Activated naive CD4-positive, alpha-beta T cell treated with anti-CD3 and anti-CD28 coated beads, Interleukin-2, amount 10 ng/mL, durations not matched to agents 7 days and 5 days (primary cell): ENCODE measurements around the gene TMEM184C.
A peak's percentile ranks its signal among the peaks of the same experiment; 100 is the strongest.

Experiments
- CTCF ChIA-PET: fragments of 350-600 bp; sonication (Branson Sonifier 250); formaldehyde crosslinking; loops from one replicate; lab custom pipeline; 2021; ENCODE audit warnings: antibody characterized with exemption; lab: Charles Lee
- DNase-seq: peaks from one replicate; pipeline ENCODE4 v3.0.0-alpha.2; 2020
- H3K27ac Mint-ChIP-seq: one replicate; pipeline ENCODE4 v1.8.0; 2021; ENCODE audit warnings: mild to moderate bottlenecking, moderate library complexity, mixed read lengths
- H3K27me3 Mint-ChIP-seq: one replicate; pipeline ENCODE4 v1.8.0; 2021; ENCODE audit warnings: mild to moderate bottlenecking, mixed read lengths
- H3K36me3 Mint-ChIP-seq: one replicate; pipeline ENCODE4 v1.8.0; 2021; ENCODE audit warnings: mixed read lengths
- H3K4me1 Mint-ChIP-seq: one replicate; pipeline ENCODE4 v1.8.0; 2021; ENCODE audit warnings: mixed read lengths
- H3K4me3 Mint-ChIP-seq: one replicate; pipeline ENCODE4 v1.8.0; 2021; ENCODE audit warnings: mild to moderate bottlenecking, moderate library complexity, mixed read lengths
- H3K9me3 Mint-ChIP-seq: one replicate; pipeline ENCODE4 v1.8.0; 2021; ENCODE audit warnings: mixed read lengths

TMEM184C gene

DNA sequence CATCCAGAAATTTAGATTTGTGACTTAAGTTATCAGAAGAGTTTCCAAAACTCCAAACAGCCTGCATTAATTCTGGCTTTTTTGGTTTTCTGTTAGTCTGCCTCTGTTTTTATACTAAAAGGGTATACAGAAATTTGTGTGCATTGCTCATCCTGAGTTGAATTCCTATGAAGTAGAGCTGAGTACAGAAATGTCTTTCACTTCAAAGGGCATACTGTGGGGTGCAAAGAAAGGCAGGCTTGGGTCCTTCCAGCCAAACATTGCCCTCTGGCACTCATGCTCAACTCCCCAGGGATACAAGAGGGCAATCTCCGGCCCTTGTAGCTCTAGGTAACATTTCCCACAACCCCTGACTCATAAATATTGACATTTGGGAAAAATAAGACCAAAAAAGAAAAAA, 27.6 kb upstream of the TMEM184C start:
- DNase-seq: no peak
- CTCF ChIA-PET: interaction anchor here (0.6 to 4.9 kb wide), 16 partner anchors 9 to 1353 kb away, joined by 3 to 47 read pairs (median 3); partner anchors contain the start of gene ARHGAP10
- Mint-ChIP-seq H3K27me3 (peaks cover 4% of the 10 kb centered on the region), H3K4me3 (no peak overlapping the region), H3K36me3 (no peaks in the 10 kb centered on the region), H3K27ac (no peak overlapping the region), H3K9me3 (no peaks in the 10 kb centered on the region), H3K4me1 (no peaks in the 10 kb centered on the region)

DNA sequence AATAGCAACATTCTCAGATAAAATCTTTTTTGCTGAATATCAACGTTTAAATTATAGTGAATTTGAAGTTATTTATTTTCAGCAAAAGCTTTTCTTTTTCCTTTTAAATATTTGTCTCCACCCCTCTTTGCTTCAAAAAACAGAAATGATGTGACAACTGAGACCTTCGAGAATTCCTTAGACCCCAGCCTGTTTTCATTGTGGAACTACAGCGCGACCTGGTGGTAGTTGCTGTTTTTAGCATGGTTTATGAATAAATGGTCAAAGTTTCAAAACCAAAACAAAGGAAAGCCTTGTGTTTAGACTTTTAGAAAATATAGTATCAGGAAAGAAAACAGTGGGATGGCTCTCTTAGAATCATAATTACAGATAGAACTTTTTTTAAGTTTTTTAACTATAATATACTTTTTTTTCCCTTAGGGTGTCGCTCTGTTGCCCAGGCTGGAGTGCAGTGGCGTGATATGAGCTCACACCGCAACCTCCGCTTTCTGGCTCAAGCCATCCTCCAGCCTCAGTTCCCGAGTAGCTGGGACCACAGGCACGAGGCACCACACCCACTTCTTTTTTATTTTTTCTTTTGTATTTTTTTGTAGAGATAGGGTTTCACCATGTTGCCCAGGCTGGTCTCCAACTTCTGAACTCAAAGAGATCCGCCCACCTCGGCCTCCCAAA, 26.8 kb upstream of the TMEM184C start:
- DNase-seq: peak; percentile 61
- Mint-ChIP-seq H3K36me3 (no peaks in the 10 kb centered on the region), H3K4me3 (no peak overlapping the region), H3K27ac (no peak overlapping the region), H3K4me1 (no peaks in the 10 kb centered on the region), H3K27me3 (no peaks in the 10 kb centered on the region), H3K9me3 (no peaks in the 10 kb centered on the region)
- CTCF ChIA-PET: interaction anchor here (0.6 to 4.9 kb wide), 14 partner anchors 8 to 1354 kb away, joined by 3 to 47 read pairs (median 3); partner anchors contain the start of gene ARHGAP10

DNA sequence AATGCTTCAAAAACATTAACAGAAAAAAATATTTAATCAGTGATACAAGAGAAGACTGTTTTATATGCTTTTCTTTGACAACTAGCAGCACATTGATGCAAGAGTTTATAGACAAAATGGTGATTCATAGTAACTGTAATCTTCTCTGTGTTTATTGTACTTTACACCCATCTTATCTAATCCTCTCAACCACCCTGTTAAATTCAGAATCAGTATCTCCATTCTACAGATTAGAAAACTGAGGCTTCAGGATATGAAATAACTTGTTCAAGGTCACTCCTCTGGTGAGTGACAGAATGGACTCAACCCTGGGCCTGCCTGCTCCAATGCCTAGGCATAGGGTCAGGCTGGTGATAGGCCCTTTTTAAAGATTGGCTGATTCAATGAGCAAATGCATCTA, 26.1 kb upstream of the TMEM184C start:
- DNase-seq: no peak
- no peak overlapping the region for H3K4me3 Mint-ChIP-seq
- H3K4me1 Mint-ChIP-seq: no peaks in the 10 kb centered on the region
- H3K27ac Mint-ChIP-seq: no peak overlapping the region
- H3K36me3 Mint-ChIP-seq: no peaks in the 10 kb centered on the region
- H3K9me3 Mint-ChIP-seq: no peaks in the 10 kb centered on the region
- H3K27me3 Mint-ChIP-seq: no peaks in the 10 kb centered on the region
- CTCF ChIA-PET: interaction anchor here (1.3 to 4.9 kb wide), 4 partner anchors 10 to 572 kb away, joined by 3 to 47 read pairs (median 10); no protein-coding TSS in a partner anchor

DNA sequence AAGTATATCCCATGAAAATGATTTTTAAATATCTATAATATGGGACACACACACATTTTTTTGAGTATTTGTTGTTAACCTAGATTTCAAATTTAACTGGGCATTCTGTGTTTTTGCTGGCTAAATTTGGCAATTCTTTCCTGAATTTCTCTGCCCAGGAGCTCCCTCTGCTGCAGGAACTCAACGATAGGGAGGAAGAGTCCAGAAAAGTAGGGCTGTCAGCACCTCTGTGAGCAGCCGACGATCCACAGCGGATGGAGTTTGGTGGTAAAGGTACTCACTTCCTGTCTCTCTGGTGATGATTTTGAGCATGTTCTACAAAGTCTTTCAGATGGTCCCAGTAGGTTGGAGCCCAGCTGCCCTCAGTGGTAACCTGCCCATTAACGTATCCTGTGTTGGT, 23.1 kb upstream of the TMEM184C start:
- no peak overlapping the region for H3K27ac Mint-ChIP-seq
- CTCF ChIA-PET: interaction anchor here (0.6 to 1.0 kb wide), 2 partner anchors 15 to 322 kb away, joined by 3 to 4 read pairs; no protein-coding TSS in a partner anchor
- H3K36me3 Mint-ChIP-seq: no peaks in the 10 kb centered on the region
- no peaks in the 10 kb centered on the region for H3K9me3 Mint-ChIP-seq
- no peaks in the 10 kb centered on the region for H3K27me3 Mint-ChIP-seq
- no peak overlapping the region for H3K4me3 Mint-ChIP-seq
- no peaks in the 10 kb centered on the region for H3K4me1 Mint-ChIP-seq
- no peak for DNase-seq

DNA sequence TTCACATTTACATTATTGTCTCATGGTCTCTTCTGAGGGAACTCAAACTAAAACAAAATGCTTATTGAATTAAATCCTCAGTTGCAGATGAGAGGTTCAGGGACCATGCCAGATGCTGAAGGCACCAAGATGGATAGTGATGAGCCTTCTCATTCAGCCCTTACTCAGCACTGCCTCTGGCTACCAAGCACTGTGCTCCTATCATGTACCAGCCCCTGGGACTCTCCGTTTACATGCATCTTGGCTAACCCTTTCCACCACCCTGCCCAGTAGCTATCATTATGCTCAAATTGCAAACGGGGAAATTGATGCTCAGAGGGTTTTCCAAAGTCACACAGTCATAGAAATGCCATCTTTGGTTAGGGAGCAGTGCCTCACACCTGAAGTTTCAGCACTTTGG, 22.6 kb upstream of the TMEM184C start:
- Mint-ChIP-seq H3K36me3 (no peaks in the 10 kb centered on the region), H3K4me3 (no peak overlapping the region), H3K4me1 (no peaks in the 10 kb centered on the region), H3K27me3 (peaks cover 2% of the 10 kb centered on the region), H3K9me3 (no peaks in the 10 kb centered on the region), H3K27ac (no peak overlapping the region)
- CTCF ChIA-PET: no interaction called here
- DNase-seq: no peak

DNA sequence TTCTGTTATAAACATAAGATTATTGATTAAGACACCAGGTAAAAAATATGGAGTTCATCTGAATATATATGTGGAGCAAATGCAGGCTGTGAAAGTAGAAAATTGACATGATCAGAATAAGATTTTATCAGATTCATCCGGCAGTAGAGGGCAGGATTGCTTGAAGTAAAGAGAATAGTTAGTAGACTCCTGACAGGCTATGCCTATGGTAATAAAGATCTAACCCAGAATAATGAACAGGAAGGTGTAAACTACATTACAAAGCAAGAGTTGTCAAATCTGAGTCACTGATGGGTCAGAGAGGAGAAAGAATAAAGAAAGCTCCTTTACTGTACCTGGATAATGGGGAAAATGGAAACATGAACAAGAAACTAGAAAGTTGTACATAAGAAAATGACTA, 20.8 kb upstream of the TMEM184C start:
- no peak overlapping the region for H3K4me3 Mint-ChIP-seq
- no peaks in the 10 kb centered on the region for H3K9me3 Mint-ChIP-seq
- H3K27ac Mint-ChIP-seq: no peak overlapping the region
- H3K4me1 Mint-ChIP-seq: no peaks in the 10 kb centered on the region
- peaks cover 4% of the 10 kb centered on the region for H3K27me3 Mint-ChIP-seq
- no peak for DNase-seq
- CTCF ChIA-PET: interaction anchor here (0.9 to 5.8 kb wide), 3 partner anchors 77 to 269 kb away, joined by 3 to 65 read pairs (median 5); no protein-coding TSS in a partner anchor
- no peaks in the 10 kb centered on the region for H3K36me3 Mint-ChIP-seq

DNA sequence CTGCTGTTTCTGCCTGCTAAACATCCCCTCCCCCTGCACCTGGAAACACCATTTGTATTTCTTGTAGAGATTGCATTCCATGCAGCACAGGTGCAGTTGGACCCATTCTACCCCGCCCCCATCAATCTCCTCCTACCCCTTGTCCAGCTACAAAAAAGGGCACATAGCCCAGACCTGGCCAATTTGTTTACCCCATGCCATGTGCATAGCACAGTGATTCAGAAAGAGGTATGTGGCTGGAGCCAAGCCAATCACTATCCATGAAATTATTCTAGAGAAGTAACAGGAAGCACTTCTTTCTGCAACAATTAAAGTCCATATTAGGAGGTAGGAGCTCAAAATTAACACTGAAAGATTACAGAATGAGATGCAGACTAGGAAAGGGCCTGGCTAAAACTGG, 20.2 kb upstream of the TMEM184C start:
- no peak for DNase-seq
- CTCF ChIA-PET: interaction anchor here (0.9 to 5.8 kb wide), 3 partner anchors 77 to 269 kb away, joined by 3 to 65 read pairs (median 5); no protein-coding TSS in a partner anchor
- Mint-ChIP-seq H3K36me3 (no peaks in the 10 kb centered on the region), H3K9me3 (no peaks in the 10 kb centered on the region), H3K27ac (no peak overlapping the region), H3K27me3 (peaks cover 4% of the 10 kb centered on the region), H3K4me1 (no peaks in the 10 kb centered on the region), H3K4me3 (no peak overlapping the region)

DNA sequence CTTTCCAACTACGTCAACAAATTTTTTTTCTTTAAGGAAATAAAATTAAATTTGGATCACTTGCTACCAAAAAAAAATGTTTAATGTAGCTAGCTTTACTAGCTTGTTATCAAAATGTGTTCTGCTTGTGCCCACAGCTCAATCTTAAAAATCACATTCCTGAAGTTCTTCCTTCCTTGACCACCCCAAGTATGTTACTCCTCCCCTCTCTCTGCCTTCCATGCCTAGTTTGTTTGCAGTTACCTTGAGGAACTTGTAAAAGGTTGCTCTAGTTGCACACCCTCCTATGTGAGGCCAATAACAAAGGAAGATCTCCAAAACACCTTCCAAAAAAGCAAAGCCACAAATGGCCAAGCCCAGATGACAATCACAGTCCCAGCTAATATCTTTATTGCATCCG, 19.6 kb upstream of the TMEM184C start:
- Mint-ChIP-seq H3K4me1 (no peaks in the 10 kb centered on the region), H3K27ac (no peak overlapping the region), H3K9me3 (no peaks in the 10 kb centered on the region), H3K36me3 (no peaks in the 10 kb centered on the region), H3K4me3 (no peak overlapping the region), H3K27me3 (peaks cover 4% of the 10 kb centered on the region)
- DNase-seq: no peak
- CTCF ChIA-PET: interaction anchor here (1.6 to 5.8 kb wide), 3 partner anchors 8 to 268 kb away, joined by 5 to 65 read pairs (median 5); no protein-coding TSS in a partner anchor

DNA sequence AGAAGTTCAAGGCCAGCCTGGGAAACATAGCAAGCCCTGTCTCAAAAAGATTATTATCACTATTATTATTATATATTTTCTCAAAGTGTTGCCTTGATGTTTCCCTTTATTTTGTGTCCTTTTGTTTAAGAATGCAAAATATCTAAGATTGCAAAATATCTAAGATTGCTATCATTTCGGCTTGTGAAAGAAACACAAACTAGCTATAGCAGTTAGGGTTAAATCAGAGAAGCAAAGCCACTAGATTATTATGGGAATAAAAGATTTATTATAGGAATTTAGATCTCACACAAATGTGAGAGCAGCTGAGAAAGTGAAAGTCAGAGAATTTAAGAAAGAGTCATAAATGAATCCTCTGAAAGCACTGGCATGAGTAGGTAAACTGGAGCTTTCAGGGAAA, 18.0 kb upstream of the TMEM184C start:
- no peaks in the 10 kb centered on the region for H3K9me3 Mint-ChIP-seq
- CTCF ChIA-PET: interaction anchor here (1.6 to 5.8 kb wide), 2 partner anchors 10 to 266 kb away, joined by 5 to 65 read pairs; no protein-coding TSS in a partner anchor
- H3K4me3 Mint-ChIP-seq: no peak overlapping the region
- peaks cover 4% of the 10 kb centered on the region for H3K27me3 Mint-ChIP-seq
- H3K36me3 Mint-ChIP-seq: no peaks in the 10 kb centered on the region
- no peak overlapping the region for H3K27ac Mint-ChIP-seq
- DNase-seq: no peak
- H3K4me1 Mint-ChIP-seq: no peaks in the 10 kb centered on the region

DNA sequence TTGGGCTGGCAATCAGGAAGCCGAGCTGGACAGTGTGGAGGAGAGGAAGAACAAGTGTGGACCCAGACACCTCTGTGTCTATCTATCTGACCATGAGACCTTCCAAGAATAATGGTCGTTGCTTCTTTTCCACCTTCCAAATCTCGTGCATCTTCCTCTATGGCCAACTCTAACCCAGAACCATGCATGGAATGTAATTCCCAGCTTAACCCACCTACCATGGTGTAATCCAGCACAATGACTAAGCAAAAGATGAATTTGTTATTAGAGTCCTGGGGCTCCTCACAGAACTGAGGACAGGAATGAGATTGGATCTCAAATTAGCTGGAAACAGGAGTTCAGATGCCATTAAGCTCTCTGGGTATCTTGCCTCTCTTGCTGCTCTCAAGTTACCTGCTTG, 17.4 kb upstream of the TMEM184C start:
- no peak overlapping the region for H3K27ac Mint-ChIP-seq
- H3K27me3 Mint-ChIP-seq: peaks cover 4% of the 10 kb centered on the region
- H3K9me3 Mint-ChIP-seq: no peaks in the 10 kb centered on the region
- H3K36me3 Mint-ChIP-seq: no peaks in the 10 kb centered on the region
- no peaks in the 10 kb centered on the region for H3K4me1 Mint-ChIP-seq
- CTCF ChIA-PET: interaction anchor here (5.8 kb wide), 1 partner anchor 266 kb away, joined by 65 read pairs; no protein-coding TSS in a partner anchor
- H3K4me3 Mint-ChIP-seq: no peak overlapping the region
- DNase-seq: no peak

DNA sequence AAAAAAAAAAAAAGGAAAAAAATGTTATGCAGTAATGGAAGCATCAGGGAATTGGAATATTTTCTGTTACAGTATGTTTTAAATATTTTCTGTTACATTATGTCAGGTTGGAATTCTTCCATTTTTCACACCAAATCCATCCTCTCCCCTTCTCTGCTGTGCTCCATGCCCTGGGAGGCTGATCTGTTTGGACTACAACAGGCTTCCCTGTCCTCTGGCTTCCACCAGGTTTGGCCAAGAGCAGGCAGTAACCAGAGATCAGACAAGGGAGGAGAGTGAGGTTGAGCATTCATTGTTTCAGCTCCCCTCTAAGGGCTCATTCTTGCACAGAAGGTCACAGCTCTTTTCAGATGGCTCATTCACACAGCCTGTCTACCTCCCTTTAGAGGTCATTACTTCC, 11.7 kb upstream of the TMEM184C start:
- Mint-ChIP-seq H3K27ac (no peak overlapping the region), H3K36me3 (no peaks in the 10 kb centered on the region), H3K27me3 (peaks cover 18% of the 10 kb centered on the region), H3K9me3 (no peaks in the 10 kb centered on the region), H3K4me3 (no peak overlapping the region), H3K4me1 (no peaks in the 10 kb centered on the region)
- no peak for DNase-seq
- CTCF ChIA-PET: interaction anchor here (1.8 kb wide), 1 partner anchor 261 kb away, joined by 5 read pairs; no protein-coding TSS in a partner anchor

DNA sequence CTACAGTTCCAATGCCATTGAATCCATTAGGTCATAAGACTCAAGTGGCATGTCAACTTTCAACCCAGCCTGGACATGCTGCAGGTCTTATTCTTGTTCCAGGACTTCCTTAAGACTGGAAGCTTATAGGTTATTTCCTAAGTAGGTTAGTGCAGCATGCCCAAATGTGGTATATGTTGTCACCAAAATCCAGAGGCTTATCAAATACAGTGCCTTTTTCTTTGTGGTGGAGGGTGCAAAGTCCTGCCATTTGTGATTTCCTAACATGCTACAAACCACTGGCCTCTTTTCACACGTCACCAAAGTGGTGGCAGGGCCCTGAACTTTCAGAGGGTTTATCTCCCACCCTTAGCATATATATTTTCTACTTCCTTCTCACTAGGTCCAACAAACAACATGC, 9.7 kb upstream of the TMEM184C start:
- DNase-seq: no peak
- CTCF ChIA-PET: no interaction called here
- Mint-ChIP-seq H3K36me3 (no peaks in the 10 kb centered on the region), H3K27me3 (peaks cover 25% of the 10 kb centered on the region), H3K27ac (no peak overlapping the region), H3K4me1 (no peaks in the 10 kb centered on the region), H3K9me3 (no peaks in the 10 kb centered on the region), H3K4me3 (no peak overlapping the region)

DNA sequence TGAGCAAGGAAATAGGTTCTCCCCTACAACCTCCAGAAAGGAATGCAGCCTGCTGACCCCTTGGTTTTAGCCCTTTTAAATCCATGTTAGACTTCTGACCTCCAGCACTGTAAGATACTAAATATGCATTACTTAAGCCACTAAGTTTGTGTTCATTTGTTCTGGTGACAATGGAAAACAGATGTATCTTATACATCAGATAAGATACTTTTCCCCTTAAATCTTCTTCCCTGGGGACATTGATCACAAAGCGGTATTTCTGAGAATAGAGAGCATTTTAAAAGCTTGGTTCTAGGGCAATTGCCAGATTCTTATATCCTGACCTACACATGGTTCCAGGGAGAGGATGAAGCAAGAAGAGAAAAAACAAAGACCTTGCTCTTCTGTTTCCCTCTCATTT, 6.5 kb upstream of the TMEM184C start:
- no peak for DNase-seq
- H3K9me3 Mint-ChIP-seq: no peaks in the 10 kb centered on the region
- H3K4me3 Mint-ChIP-seq: no peak overlapping the region
- H3K27me3 Mint-ChIP-seq: peaks cover 26% of the 10 kb centered on the region
- no peak overlapping the region for H3K27ac Mint-ChIP-seq
- H3K4me1 Mint-ChIP-seq: no peaks in the 10 kb centered on the region
- H3K36me3 Mint-ChIP-seq: no peaks in the 10 kb centered on the region
- CTCF ChIA-PET: no interaction called here

DNA sequence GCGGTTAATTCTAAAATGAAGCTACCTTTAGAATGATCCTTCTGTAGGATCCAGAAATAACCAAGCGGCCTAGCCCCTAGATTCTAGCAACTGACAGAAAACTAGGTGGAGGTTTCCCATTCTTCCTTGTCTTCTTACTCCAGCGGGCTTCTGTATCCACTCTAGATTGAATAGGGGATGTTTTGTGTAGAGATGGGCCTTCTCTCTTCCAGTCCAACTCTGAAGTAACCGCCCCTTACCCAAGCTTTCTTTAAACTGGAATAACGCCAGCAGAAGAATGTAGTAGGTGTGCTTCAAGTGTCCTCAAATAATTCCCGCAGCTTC, 386 bp upstream of the TMEM184C start:
- H3K36me3 Mint-ChIP-seq: peaks cover 13% of the 10 kb centered on the region
- peaks cover 35% of the 10 kb centered on the region for H3K4me1 Mint-ChIP-seq
- CTCF ChIA-PET: interaction anchor here (0.6 to 4.4 kb wide), 3 partner anchors 17 to 250 kb away, joined by 3 to 35 read pairs (median 3); no protein-coding TSS in a partner anchor
- H3K27ac Mint-ChIP-seq: peak overlapping the region; percentile 97
- DNase-seq: no peak
- H3K27me3 Mint-ChIP-seq: peaks cover 4% of the 10 kb centered on the region
- no peaks in the 10 kb centered on the region for H3K9me3 Mint-ChIP-seq
- H3K4me3 Mint-ChIP-seq: peak overlapping the region; percentile 86
